ENCODE measurements around the gene SLX4IP. TPM values are rescaled to one million over a fixed set of nuclear protein-coding genes. Genes with fewer than 3 reads are reported as not detected.

The SLX4IP gene
- total RNA-seq, 4 donors from 2014 or later: 4.8 to 7.2 (median 5.7) TPM

GRCh38 chr20:10646886-10647420 lies 211.8 kb downstream of the SLX4IP start:
- H3K27me3 ChIP-seq: no peaks in the 10 kb centered on the region
- no peak overlapping the region for H3K4me3 ChIP-seq
- no peaks in the 10 kb centered on the region for H3K9me3 ChIP-seq
- H3K36me3 ChIP-seq: peaks cover 98% of the 10 kb centered on the region
- H3K4me1 ChIP-seq: peaks cover 22% of the 10 kb centered on the region
- DNase-seq (ENCODE audit: low spot score in 2 of 2): peak in 1 of 2 donors; percentile 60
- TF ChIP-seq, protein P1, sequence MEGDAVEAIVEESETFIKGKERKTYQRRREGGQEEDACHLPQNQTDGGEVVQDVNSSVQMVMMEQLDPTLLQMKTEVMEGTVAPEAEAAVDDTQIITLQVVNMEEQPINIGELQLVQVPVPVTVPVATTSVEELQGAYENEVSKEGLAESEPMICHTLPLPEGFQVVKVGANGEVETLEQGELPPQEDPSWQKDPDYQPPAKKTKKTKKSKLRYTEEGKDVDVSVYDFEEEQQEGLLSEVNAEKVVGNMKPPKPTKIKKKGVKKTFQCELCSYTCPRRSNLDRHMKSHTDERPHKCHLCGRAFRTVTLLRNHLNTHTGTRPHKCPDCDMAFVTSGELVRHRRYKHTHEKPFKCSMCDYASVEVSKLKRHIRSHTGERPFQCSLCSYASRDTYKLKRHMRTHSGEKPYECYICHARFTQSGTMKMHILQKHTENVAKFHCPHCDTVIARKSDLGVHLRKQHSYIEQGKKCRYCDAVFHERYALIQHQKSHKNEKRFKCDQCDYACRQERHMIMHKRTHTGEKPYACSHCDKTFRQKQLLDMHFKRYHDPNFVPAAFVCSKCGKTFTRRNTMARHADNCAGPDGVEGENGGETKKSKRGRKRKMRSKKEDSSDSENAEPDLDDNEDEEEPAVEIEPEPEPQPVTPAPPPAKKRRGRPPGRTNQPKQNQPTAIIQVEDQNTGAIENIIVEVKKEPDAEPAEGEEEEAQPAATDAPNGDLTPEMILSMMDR (IDR thresholded peaks at IDR 0.05): no peak
- no peak for TF ChIP-seq EP300 (IDR thresholded peaks at IDR 0.05)
- TF ChIP-seq POLR2A (IDR thresholded peaks at IDR 0.05): no peak
- no peak for TF ChIP-seq POLR2AphosphoS5 (IDR thresholded peaks at IDR 0.05)
- 77% methylated on average over 8 of the region's 9 CpGs for WGBS
- peak overlapping the region; percentile 15 for H3K27ac ChIP-seq

DNA sequence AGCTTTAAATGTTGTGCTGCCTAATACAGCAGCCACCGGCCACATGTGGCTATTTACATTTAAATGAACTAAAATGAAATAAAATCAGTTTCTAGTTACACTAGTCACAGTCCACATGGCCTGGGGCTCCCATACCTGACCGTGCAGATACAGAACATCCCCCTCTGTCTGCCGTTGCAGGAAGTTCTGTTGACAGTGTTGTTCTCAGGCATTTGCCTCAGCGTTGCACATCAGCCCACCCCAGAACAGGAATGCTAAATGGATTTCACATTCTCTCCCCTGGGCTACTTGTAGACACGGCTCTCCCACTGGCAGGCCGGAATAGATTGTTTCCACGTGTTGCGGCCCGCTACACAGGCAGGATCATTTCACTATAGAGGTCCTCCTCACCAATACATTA lies 212.4 kb downstream of the SLX4IP start:
- 59% methylated on average over 9 of the region's 9 CpGs for WGBS
- H3K27ac ChIP-seq: peak overlapping the region; percentile 15
- peaks cover 27% of the 10 kb centered on the region for H3K4me1 ChIP-seq
- no peaks in the 10 kb centered on the region for H3K9me3 ChIP-seq
- H3K4me3 ChIP-seq: no peak overlapping the region
- DNase-seq (ENCODE audit: low spot score in 2 of 2): peak in 1 of 2 donors; percentile 44
- peaks cover 97% of the 10 kb centered on the region for H3K36me3 ChIP-seq
- H3K27me3 ChIP-seq: no peaks in the 10 kb centered on the region
- TF ChIP-seq, protein P1 (IDR thresholded peaks at IDR 0.05): peak in 1 of 2 donors; percentile 17
- TF ChIP-seq EP300 (IDR thresholded peaks at IDR 0.05): no peak
- TF ChIP-seq POLR2AphosphoS5 (IDR thresholded peaks at IDR 0.05): no peak
- TF ChIP-seq POLR2A (IDR thresholded peaks at IDR 0.05): no peak

DNA sequence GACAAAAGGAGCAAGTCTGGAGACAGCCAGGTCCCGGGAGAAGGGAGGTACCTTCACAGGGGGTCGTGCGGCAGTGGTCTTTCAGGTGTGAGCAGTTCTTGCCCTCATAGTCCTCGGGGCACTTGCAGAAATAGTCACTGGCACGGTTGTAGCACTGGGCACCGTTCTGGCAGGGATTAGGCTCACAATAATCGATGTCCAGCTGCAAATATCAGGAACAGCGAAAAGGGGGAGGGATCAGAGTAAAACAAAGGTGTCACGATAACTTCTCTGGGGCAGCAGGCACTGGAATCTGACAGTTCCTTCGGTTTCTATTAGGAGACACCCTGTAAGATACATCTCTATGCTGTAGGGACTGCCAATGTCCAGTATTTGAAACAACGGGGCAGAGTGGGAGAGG lies 212.8 kb downstream of the SLX4IP start:
- Histone ChIP-seq H3K27ac (no peak overlapping the region), H3K36me3 (peaks cover 94% of the 10 kb centered on the region), H3K4me1 (peaks cover 29% of the 10 kb centered on the region), H3K4me3 (no peak overlapping the region), H3K9me3 (no peaks in the 10 kb centered on the region), H3K27me3 (no peaks in the 10 kb centered on the region)
- DNase-seq (ENCODE audit: low spot score in 2 of 2): peak in 1 of 2 donors; percentile 26
- WGBS: 85% methylated on average over 11 of the region's 11 CpGs
- TF ChIP-seq EP300 (IDR thresholded peaks at IDR 0.05) (no peak), POLR2AphosphoS5 (IDR thresholded peaks at IDR 0.05) (no peak), POLR2A (IDR thresholded peaks at IDR 0.05) (no peak)
- TF ChIP-seq, protein P1 (IDR thresholded peaks at IDR 0.05): no peak

DNA sequence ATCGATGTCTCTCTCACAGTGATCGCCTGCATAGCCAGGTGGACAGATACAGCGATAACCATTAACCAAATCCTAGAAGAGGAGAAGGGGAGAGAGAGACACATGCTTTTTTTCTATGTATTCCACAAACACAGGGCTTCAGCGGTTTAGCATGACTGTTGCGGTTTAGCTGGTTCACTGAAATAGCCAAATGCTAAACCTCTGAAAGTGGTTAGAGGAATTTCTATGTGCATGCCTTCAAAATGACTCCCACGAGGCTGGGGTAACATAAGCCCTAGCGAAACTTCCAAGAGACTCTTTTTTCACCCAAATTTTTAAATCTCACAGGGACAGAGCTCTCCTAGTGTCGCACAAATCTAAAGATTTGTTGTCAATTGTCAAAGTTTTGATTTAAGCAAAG lies 213.5 kb downstream of the SLX4IP start:
- H3K4me3 ChIP-seq: no peak overlapping the region
- TF ChIP-seq POLR2A (IDR thresholded peaks at IDR 0.05): no peak
- no peak for TF ChIP-seq POLR2AphosphoS5 (IDR thresholded peaks at IDR 0.05)
- TF ChIP-seq, protein P1 (IDR thresholded peaks at IDR 0.05): no peak
- no peak for TF ChIP-seq EP300 (IDR thresholded peaks at IDR 0.05)
- no peaks in the 10 kb centered on the region for H3K27me3 ChIP-seq
- peaks cover 35% of the 10 kb centered on the region for H3K4me1 ChIP-seq
- peaks cover 89% of the 10 kb centered on the region for H3K36me3 ChIP-seq
- H3K27ac ChIP-seq: no peak overlapping the region
- 89% methylated on average over 8 of the region's 8 CpGs for WGBS
- H3K9me3 ChIP-seq: no peaks in the 10 kb centered on the region
- DNase-seq (ENCODE audit: low spot score in 2 of 2): no peak

DNA sequence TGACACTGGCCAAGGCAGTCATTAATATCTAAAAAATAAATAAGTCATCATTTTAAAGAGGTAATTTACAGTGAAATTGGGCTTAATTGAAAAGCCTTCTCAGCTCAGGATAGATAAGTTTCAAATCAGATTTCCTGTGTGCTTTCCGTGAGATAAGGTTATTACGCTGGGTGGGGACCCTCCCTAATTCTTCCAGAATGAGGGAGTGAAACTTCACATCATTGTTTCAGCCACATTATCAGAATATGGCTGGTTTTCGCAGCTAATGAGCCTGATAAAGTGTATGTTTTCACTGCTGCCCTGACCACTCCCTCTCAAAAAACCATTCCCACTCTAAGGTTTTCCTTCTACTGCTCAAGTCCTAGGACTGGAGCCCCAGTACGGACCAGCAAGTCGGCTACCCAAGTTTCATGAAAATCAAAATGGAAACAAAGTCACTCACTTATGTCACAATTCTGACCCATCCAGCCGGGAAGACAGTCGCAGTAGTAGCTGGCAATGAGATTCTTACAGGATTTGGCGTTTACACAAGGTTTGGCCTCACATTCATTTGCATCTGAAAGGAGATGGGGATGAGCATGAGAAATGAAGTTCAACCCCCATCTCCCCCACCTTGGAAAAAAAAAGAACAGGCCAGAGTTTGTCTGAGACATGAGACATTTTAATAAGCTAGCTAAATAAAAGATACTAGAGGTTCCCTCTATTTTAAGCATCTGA lies 214.1 kb downstream of the SLX4IP start:
- H3K9me3 ChIP-seq: no peaks in the 10 kb centered on the region
- no peak for TF ChIP-seq EP300 (IDR thresholded peaks at IDR 0.05)
- TF ChIP-seq, protein P1 (IDR thresholded peaks at IDR 0.05): no peak
- TF ChIP-seq POLR2AphosphoS5 (IDR thresholded peaks at IDR 0.05): no peak
- TF ChIP-seq POLR2A (IDR thresholded peaks at IDR 0.05): no peak
- peak in 1 of 2 donors; percentile 6 for DNase-seq (ENCODE audit: low spot score in 2 of 2)
- peaks cover 41% of the 10 kb centered on the region for H3K4me1 ChIP-seq
- 83% methylated on average over 8 of the region's 8 CpGs for WGBS
- no peak overlapping the region for H3K27ac ChIP-seq
- H3K36me3 ChIP-seq: peaks cover 89% of the 10 kb centered on the region
- no peaks in the 10 kb centered on the region for H3K27me3 ChIP-seq
- no peak overlapping the region for H3K4me3 ChIP-seq
